ENCODE measurements around the gene NAXE. TPM values are rescaled to one million over a fixed set of nuclear protein-coding genes. Genes with fewer than 3 reads are reported as not detected.

The NAXE gene
- total and polyA plus RNA-seq, 2 of the 13 experiments (the other 11 are each of a cell fraction or from before 2014, with no cell fraction given): 39.4 to 59.4 TPM

DNA sequence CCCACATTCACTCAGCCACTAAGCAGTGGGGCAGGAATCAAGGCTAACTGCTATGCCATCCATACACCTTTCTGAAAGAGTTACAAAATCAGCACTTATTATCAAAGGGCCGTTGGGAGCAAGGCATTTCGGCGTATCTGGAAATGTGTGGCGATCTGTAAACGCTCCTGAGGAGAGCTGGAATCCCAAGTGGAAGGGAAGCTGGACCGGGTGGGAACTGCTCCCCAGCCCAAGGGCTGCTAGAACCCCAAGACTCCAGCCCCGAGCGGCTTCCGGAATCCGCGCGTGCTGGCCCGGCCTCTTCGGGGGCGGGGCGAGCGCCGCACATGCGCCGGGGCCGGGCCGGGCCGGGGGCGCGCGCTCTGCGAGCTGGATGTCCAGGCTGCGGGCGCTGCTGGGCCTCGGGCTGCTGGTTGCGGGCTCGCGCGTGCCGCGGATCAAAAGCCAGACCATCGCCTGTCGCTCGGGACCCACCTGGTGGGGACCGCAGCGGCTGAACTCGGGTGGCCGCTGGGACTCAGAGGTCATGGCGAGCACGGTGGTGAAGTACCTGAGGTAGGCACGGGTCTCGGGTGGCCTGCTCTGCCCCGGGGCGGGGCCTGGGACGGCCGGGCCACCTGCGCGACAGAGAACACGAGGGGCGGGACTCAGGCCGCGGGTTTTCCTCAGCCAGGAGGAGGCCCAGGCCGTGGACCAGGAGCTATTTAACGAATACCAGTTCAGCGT, at the start of gene NAXE (continued):
- TF ChIP-seq, protein P1, sequence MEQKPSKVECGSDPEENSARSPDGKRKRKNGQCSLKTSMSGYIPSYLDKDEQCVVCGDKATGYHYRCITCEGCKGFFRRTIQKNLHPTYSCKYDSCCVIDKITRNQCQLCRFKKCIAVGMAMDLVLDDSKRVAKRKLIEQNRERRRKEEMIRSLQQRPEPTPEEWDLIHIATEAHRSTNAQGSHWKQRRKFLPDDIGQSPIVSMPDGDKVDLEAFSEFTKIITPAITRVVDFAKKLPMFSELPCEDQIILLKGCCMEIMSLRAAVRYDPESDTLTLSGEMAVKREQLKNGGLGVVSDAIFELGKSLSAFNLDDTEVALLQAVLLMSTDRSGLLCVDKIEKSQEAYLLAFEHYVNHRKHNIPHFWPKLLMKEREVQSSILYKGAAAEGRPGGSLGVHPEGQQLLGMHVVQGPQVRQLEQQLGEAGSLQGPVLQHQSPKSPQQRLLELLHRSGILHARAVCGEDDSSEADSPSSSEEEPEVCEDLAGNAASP (CRISPR knock-in tag; IDR thresholded peaks at IDR 0.05; ENCODE audit: borderline replicate concordance): peak; percentile 45; the same call in 1 of the 2 replicates
- TF ChIP-seq ATRX (CRISPR knock-in tag; IDR thresholded peaks at IDR 0.05; ENCODE audit: borderline replicate concordance) (no peak), ISX (CRISPR knock-in tag; conservative IDR thresholded peaks at IDR 0.05) (no peak), ZNF530 (CRISPR knock-in tag; IDR thresholded peaks at IDR 0.05; ENCODE audit: low read depth) (no peak), ETV5 (CRISPR knock-in tag; IDR thresholded peaks at IDR 0.05; ENCODE audit: borderline replicate concordance) (peak; percentile 72; the same call in 1 of the 2 replicates), ZFP62 (CRISPR knock-in tag; IDR thresholded peaks at IDR 0.05) (no peak), ZNF850 (CRISPR knock-in tag; conservative IDR thresholded peaks at IDR 0.05) (0 out of 2 replicates have a peak, but pooled peaks have one; percentile 56), RARA (CRISPR knock-in tag; IDR thresholded peaks at IDR 0.05) (no peak), ZNF331 (CRISPR knock-in tag; IDR thresholded peaks at IDR 0.05) (no peak), REXO4 (CRISPR knock-in tag; IDR thresholded peaks at IDR 0.05; ENCODE audit: borderline replicate concordance) (no peak), SPEN (CRISPR knock-in tag; IDR thresholded peaks at IDR 0.05; ENCODE audit: low read depth) (peak; percentile 86), ONECUT2 (CRISPR knock-in tag; IDR thresholded peaks at IDR 0.05) (no peak), ZNF256 (CRISPR knock-in tag; conservative IDR thresholded peaks at IDR 0.05) (no peak), ZNF629 (CRISPR knock-in tag; conservative IDR thresholded peaks at IDR 0.05) (no peak), ZNF616 (CRISPR knock-in tag; IDR thresholded peaks at IDR 0.05; ENCODE audit: low read depth) (peak; percentile 54; the same call in 1 of the 2 replicates), ZNF10 (CRISPR knock-in tag; IDR thresholded peaks at IDR 0.05; ENCODE audit: borderline replicate concordance, low read depth) (no peak), ZNF44 (CRISPR knock-in tag; IDR thresholded peaks at IDR 0.05) (no peak; the same call in 1 of the 2 replicates), ZSCAN29 (CRISPR knock-in tag; conservative IDR thresholded peaks at IDR 0.05) (no peak), SALL1 (CRISPR knock-in tag; IDR thresholded peaks at IDR 0.05) (peak; percentile 58), RXRB (CRISPR knock-in tag; IDR thresholded peaks at IDR 0.05; ENCODE audit: borderline replicate concordance) (peak; percentile 10; the same call in 1 of the 2 replicates), SOX5 (CRISPR knock-in tag; IDR thresholded peaks at IDR 0.05; ENCODE audit: borderline replicate concordance) (peak; percentile 6; the same call in 1 of the 2 replicates)
- TF ChIP-seq, protein P2, sequence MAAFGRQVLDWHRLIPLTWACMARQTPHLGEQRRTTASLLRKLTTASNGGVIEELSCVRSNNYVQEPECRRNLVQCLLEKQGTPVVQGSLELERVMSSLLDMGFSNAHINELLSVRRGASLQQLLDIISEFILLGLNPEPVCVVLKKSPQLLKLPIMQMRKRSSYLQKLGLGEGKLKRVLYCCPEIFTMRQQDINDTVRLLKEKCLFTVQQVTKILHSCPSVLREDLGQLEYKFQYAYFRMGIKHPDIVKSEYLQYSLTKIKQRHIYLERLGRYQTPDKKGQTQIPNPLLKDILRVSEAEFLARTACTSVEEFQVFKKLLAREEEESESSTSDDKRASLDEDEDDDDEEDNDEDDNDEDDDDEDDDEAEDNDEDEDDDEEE (CRISPR knock-in tag; IDR thresholded peaks at IDR 0.05): no peak
- TF ChIP-seq, protein P3, sequence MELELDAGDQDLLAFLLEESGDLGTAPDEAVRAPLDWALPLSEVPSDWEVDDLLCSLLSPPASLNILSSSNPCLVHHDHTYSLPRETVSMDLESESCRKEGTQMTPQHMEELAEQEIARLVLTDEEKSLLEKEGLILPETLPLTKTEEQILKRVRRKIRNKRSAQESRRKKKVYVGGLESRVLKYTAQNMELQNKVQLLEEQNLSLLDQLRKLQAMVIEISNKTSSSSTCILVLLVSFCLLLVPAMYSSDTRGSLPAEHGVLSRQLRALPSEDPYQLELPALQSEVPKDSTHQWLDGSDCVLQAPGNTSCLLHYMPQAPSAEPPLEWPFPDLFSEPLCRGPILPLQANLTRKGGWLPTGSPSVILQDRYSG (CRISPR knock-in tag; IDR thresholded peaks at IDR 0.05): no peak
- TF ChIP-seq, protein P4, sequence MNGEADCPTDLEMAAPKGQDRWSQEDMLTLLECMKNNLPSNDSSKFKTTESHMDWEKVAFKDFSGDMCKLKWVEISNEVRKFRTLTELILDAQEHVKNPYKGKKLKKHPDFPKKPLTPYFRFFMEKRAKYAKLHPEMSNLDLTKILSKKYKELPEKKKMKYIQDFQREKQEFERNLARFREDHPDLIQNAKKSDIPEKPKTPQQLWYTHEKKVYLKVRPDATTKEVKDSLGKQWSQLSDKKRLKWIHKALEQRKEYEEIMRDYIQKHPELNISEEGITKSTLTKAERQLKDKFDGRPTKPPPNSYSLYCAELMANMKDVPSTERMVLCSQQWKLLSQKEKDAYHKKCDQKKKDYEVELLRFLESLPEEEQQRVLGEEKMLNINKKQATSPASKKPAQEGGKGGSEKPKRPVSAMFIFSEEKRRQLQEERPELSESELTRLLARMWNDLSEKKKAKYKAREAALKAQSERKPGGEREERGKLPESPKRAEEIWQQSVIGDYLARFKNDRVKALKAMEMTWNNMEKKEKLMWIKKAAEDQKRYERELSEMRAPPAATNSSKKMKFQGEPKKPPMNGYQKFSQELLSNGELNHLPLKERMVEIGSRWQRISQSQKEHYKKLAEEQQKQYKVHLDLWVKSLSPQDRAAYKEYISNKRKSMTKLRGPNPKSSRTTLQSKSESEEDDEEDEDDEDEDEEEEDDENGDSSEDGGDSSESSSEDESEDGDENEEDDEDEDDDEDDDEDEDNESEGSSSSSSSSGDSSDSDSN (CRISPR knock-in tag; IDR thresholded peaks at IDR 0.05): peak; percentile 55; the same call in 1 of the 2 replicates
- TF ChIP-seq, protein P5, sequence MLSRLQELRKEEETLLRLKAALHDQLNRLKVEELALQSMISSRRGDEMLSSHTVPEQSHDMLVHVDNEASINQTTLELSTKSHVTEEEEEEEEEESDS (CRISPR knock-in tag; IDR thresholded peaks at IDR 0.05; ENCODE audit: borderline replicate concordance): no peak

Data from HepG2 (cell line).